Hematopoietic multipotent progenitor cell treated with erythropoietin and hydrocortisone succinate and interleukin-3 and kit ligand, for 17 days (in vitro differentiated cells): ENCODE data around the gene SP100.
"Not testable (repeated sequence)": the region's sequence is repeated elsewhere in the genome, so short reads cannot be mapped to it uniquely, and the experiment has no call there.

Source experiments
- DNase-seq: peaks from one replicate; pipeline ENCODE4 v3.0.0-alpha.2; 2015; ENCODE audit warnings: low spot score

Gene SP100

GRCh38 chr2:230459216-230459615 is 43.2 kb downstream of the SP100 start:
- DNase-seq, result no peak

- no peak for DNase-seq
These were observed 55.1 kb downstream of the SP100 start for GRCh38 chr2:230471074-230471473.

GRCh38 chr2:230472621-230473018 is 56.6 kb downstream of the SP100 start:
- no peak for DNase-seq

GRCh38 chr2:230473378-230473777 is 57.4 kb downstream of the SP100 start:
- no peak for DNase-seq

GRCh38 chr2:230475143-230475542 is 59.1 kb downstream of the SP100 start:
- no peak for DNase-seq

GRCh38 chr2:230485801-230486341 is 69.9 kb downstream of the SP100 start:
- DNase-seq, result no peak

GRCh38 chr2:230491219-230491618 is 75.2 kb downstream of the SP100 start:
- not testable (repeated sequence) for DNase-seq

GRCh38 chr2:230492107-230492506 is 76.1 kb downstream of the SP100 start:
- no peak for DNase-seq

GRCh38 chr2:230494980-230495379 is 79.0 kb downstream of the SP100 start:
- DNase-seq, result no peak

- no peak for DNase-seq
These were observed 80.9 kb downstream of the SP100 start for GRCh38 chr2:230496891-230497290.

- no peak for DNase-seq
These were observed 82.6 kb downstream of the SP100 start for GRCh38 chr2:230498506-230499107.

- no peak for DNase-seq
These were observed 86.6 kb downstream of the SP100 start for GRCh38 chr2:230502593-230502992.

- no peak for DNase-seq
These were observed 87.8 kb downstream of the SP100 start for GRCh38 chr2:230503798-230504197.

GRCh38 chr2:230505162-230505561 is 89.2 kb downstream of the SP100 start:
- DNase-seq, result no peak

- no peak for DNase-seq
These were observed 97.2 kb downstream of the SP100 start for GRCh38 chr2:230512955-230513748.

GRCh38 chr2:230520061-230520874 is 104.3 kb downstream of the SP100 start:
- DNase-seq, result no peak

- DNase-seq, result no peak
These were observed 104.8 kb downstream of the SP100 start for GRCh38 chr2:230520875-230521155.

GRCh38 chr2:230521386-230521785 is 105.4 kb downstream of the SP100 start:
- DNase-seq, result no peak

GRCh38 chr2:230525682-230526081 is 109.7 kb downstream of the SP100 start:
- no peak for DNase-seq

GRCh38 chr2:230537531-230537976 is 121.6 kb downstream of the SP100 start:
- no peak for DNase-seq

- no peak for DNase-seq
These were observed 124.3 kb downstream of the SP100 start for GRCh38 chr2:230540332-230540731.

GRCh38 chr2:230541934-230542380 is 126.0 kb downstream of the SP100 start:
- DNase-seq, result no peak

GRCh38 chr2:230542751-230543150 is 126.8 kb downstream of the SP100 start:
- DNase-seq, result no peak
